Measurements from ENCODE around the gene REXO5.
"Not testable (repeated sequence)": the region's sequence is repeated elsewhere in the genome, so short reads cannot be mapped to it uniquely, and the experiment has no call there.

Gene REXO5

GRCh38 chr16:20806168-20807050 is at the start of gene REXO5, which contains the start of gene ERI2:
TSS of gene REXO5 (plus strand) at chr16:20806527. CDS start at chr16:20806954, 427 bp downstream.
TSS of gene ERI2 (minus strand) at chr16:20806472. CDS start at chr16:20806430, 42 bp downstream.
- no peak for FAIRE-seq

GRCh38 chr16:20760346-20760745 is 46.0 kb upstream of the REXO5 start:
- no peak for FAIRE-seq

- no peak for FAIRE-seq
Measured at GRCh38 chr16:20761175-20761574, 45.2 kb upstream of the REXO5 start.

GRCh38 chr16:20762404-20763123 is 43.8 kb upstream of the REXO5 start:
- no peak for FAIRE-seq

- peak; percentile 96 for FAIRE-seq
Measured at GRCh38 chr16:20763461-20764232, 42.7 kb upstream of the REXO5 start, which contains the start of gene ACSM3. TSS of gene ACSM3 (plus strand) at chr16:20764014. CDS start at chr16:20770035, 6,021 bp downstream.

GRCh38 chr16:20764448-20764847 is 41.9 kb upstream of the REXO5 start:
- not testable (repeated sequence) for FAIRE-seq

GRCh38 chr16:20765732-20766131 is 40.6 kb upstream of the REXO5 start:
- FAIRE-seq = no peak

- FAIRE-seq = no peak
Measured at GRCh38 chr16:20766294-20766693, 40.0 kb upstream of the REXO5 start.

- FAIRE-seq = no peak
Measured at GRCh38 chr16:20767577-20767976, 38.8 kb upstream of the REXO5 start.

GRCh38 chr16:20768121-20768520 is 38.2 kb upstream of the REXO5 start:
- no peak for FAIRE-seq

GRCh38 chr16:20768818-20769217 is 37.5 kb upstream of the REXO5 start:
- FAIRE-seq = no peak

- no peak for FAIRE-seq
Measured at GRCh38 chr16:20773679-20774078, 32.6 kb upstream of the REXO5 start.

- no peak for FAIRE-seq
Measured at GRCh38 chr16:20774703-20775362, 31.5 kb upstream of the REXO5 start.

- FAIRE-seq = no peak
Measured at GRCh38 chr16:20781697-20782096, 24.6 kb upstream of the REXO5 start.

- no peak for FAIRE-seq
Measured at GRCh38 chr16:20782470-20782869, 23.9 kb upstream of the REXO5 start.

- FAIRE-seq = no peak
Measured at GRCh38 chr16:20784204-20784603, 22.1 kb upstream of the REXO5 start.

- FAIRE-seq = no peak
Measured at GRCh38 chr16:20789130-20789529, 17.2 kb upstream of the REXO5 start.

- FAIRE-seq = no peak
Measured at GRCh38 chr16:20791923-20792612, 14.3 kb upstream of the REXO5 start.

GRCh38 chr16:20798364-20798763 is 8.0 kb upstream of the REXO5 start:
- no peak for FAIRE-seq

GRCh38 chr16:20799599-20799998 is 6.7 kb upstream of the REXO5 start:
- FAIRE-seq = peak; percentile 86

- no peak for FAIRE-seq
Measured at GRCh38 chr16:20801278-20801677, 5.0 kb upstream of the REXO5 start.

- no peak for FAIRE-seq
Measured at GRCh38 chr16:20803192-20803560, 3.2 kb upstream of the REXO5 start.
